ENCODE results near the gene CHMP2A. TPM values are rescaled to one million over a fixed set of nuclear protein-coding genes. Genes with fewer than 3 reads are reported as not detected.
A peak's percentile ranks its signal among the peaks of the same experiment; 100 is the strongest.

CHMP2A gene
- total and polyA plus RNA-seq, 2 of the 8 experiments (the other 6 are each of a cell fraction or from before 2014, with no cell fraction given) = 70.0 to 132 TPM

GRCh38 chr19:58546019-58546530 lies 8.8 kb downstream of the CHMP2A start:
- Histone ChIP-seq H3K9ac (replicated peaks in 1 of 4; ENCODE audit: extremely low read depth in 1 of 4, low read depth in 3 of 4, low read length in 3 of 4) (peak overlapping the region in 3 of 4 experiments; percentile 48 to 96 (median 92); a peak in 5 of 7 replicates), H3K4me2 (ENCODE audit: insufficient read depth in 1 of 2, low read depth in 2 of 2, low read length in 2 of 2) (peak overlapping the region; percentile 92 to 98), H3K36me3 (ENCODE audit: control insufficient read depth in 2 of 4, insufficient read depth in 4 of 4, low read length in 3 of 4) (peaks cover 39 to 60% (median 51%) of the 10 kb centered on the region in 4 experiments), H3K23me2 (ENCODE audit: low read depth, low read length) (peaks cover 13% of the 10 kb centered on the region), H4K91ac (replicated peaks; ENCODE audit: insufficient read length, low read length) (no peak overlapping the region), H3K4ac (replicated peaks; ENCODE audit: insufficient read length, low read depth, low read length) (no peak overlapping the region), H3K14ac (ENCODE audit: insufficient read length) (no peak overlapping the region), H4K20me1 (replicated peaks in 1 of 2; ENCODE audit: control insufficient read depth in 1 of 2, insufficient read depth in 2 of 2, low read length in 2 of 2) (peaks cover 40 to 53% of the 10 kb centered on the region in 2 experiments), H4K5ac (ENCODE audit: insufficient read length, low read depth, low read length) (no peak overlapping the region), H2BK20ac (ENCODE audit: low read length) (no peak overlapping the region), H3K56ac (replicated peaks; ENCODE audit: insufficient read length, low read depth, low read length) (no peak overlapping the region), H3K79me1 (ENCODE audit: low read depth, low read length) (peaks cover 17% of the 10 kb centered on the region), H2BK5ac (ENCODE audit: low read depth, low read length) (peak overlapping the region; percentile 1; the same call in 1 of the 2 replicates), H3K9me3 (ENCODE audit: insufficient read depth in 2 of 2, low read depth in 1 of 2, low read length in 1 of 2) (no peaks in the 10 kb centered on the region), H2AK5ac (ENCODE audit: low read depth, low read length) (no peak overlapping the region), H2BK15ac (ENCODE audit: low read length) (no peak overlapping the region), H4K8ac (ENCODE audit: extremely low read depth, insufficient read depth, low read length) (no peak overlapping the region), H3K18ac (ENCODE audit: extremely low read depth, low read length) (no peak overlapping the region), H3K23ac (ENCODE audit: insufficient read length) (no peak overlapping the region), H2BK12ac (ENCODE audit: low read depth, low read length) (no peak overlapping the region), H3K27ac (ENCODE audit: low read depth, low read length) (no peak overlapping the region), H2BK120ac (replicated peaks; ENCODE audit: low read depth, low read length) (no peak overlapping the region), H3K4me3 (ENCODE audit: extremely low read depth in 1 of 4, insufficient read depth in 2 of 4, low read depth in 3 of 4, low read length in 4 of 4) (peak overlapping the region; percentile 89 to 100 (median 94)), H3K4me1 (replicated peaks in 1 of 4; ENCODE audit: control insufficient read depth in 3 of 4, insufficient read depth in 4 of 4, low read length in 3 of 4) (peaks cover 3 to 10% (median 5%) of the 10 kb centered on the region in 4 experiments; a peak in 6 of 7 replicates), H2AFZ (ENCODE audit: low read length) (no peak overlapping the region), H3K79me2 (ENCODE audit: control insufficient read depth in 1 of 2, insufficient read depth in 2 of 2, low read length in 2 of 2) (peaks cover 28 to 49% of the 10 kb centered on the region in 2 experiments), H3K27me3 (replicated peaks in 1 of 4; ENCODE audit: control insufficient read depth in 3 of 4, extremely low read depth in 1 of 4, insufficient read depth in 3 of 4, low read length in 3 of 4) (peaks cover 0 to 12% (median 6%) of the 10 kb centered on the region in 4 experiments; a peak in 5 of 7 replicates)
- CTCF ChIA-PET (ENCODE audit: partially characterized antibody) = interaction anchor here (1.9 to 3.6 kb wide), 2 partner anchors 8 to 27 kb away, joined by 9 to 21 read pairs; partner anchors contain the start of genes CHMP2A and ZBTB45
- 79% methylated on average over 1 of the region's 1 CpG; no CpG with 5 or more reads in 1 of the 2 experiments for WGBS, 2 experiments (ENCODE audit: extremely low coverage in 1 of 2, insufficient coverage in 1 of 2, insufficient read length in 1 of 2, insufficient replicate concordance in 2 of 2, low coverage in 1 of 2, low lambda C conversion rate in 2 of 2, missing lambda C conversion rate in 1 of 2)
- DNase-seq (ENCODE audit: low read depth in 1 of 2, low spot score in 2 of 2) (no peak), FAIRE-seq (no peak)
- POLR2A ChIA-PET (ENCODE audit: partially characterized antibody) = interaction anchor here (0.9 to 13.8 kb wide), 13 partner anchors 8 to 184 kb away, joined by 3 to 650 read pairs (median 9); partner anchors contain the start of genes CHMP2A, MZF1, SLC27A5 and UBE2M
- TF ChIP-seq USF2 (IDR thresholded peaks at IDR 0.05; ENCODE audit: low read length) = no peak
- no peak for TF ChIP-seq CHD2 (IDR thresholded peaks at IDR 0.05; ENCODE audit: low read length)
- TF ChIP-seq SIN3A (conservative IDR thresholded peaks at IDR 0.05 in 1 of 2, IDR thresholded peaks at IDR 0.05 in 1 of 2; ENCODE audit: low read depth in 1 of 2, low read length in 2 of 2) = no peak
- TF ChIP-seq POLR2AphosphoS5 (IDR thresholded peaks at IDR 0.05; ENCODE audit: low read depth, low read length) = peak; percentile 8; the same call in 1 of the 2 replicates
- no peak for TF ChIP-seq KDM1A (IDR thresholded peaks at IDR 0.05; ENCODE audit: borderline replicate concordance, low read length)
- no peak for TF ChIP-seq RAD21 (IDR thresholded peaks at IDR 0.05 in 1 of 2, conservative IDR thresholded peaks at IDR 0.05 in 1 of 2; ENCODE audit: low read depth in 2 of 2, low read length in 2 of 2)
- TF ChIP-seq CBX5 (IDR thresholded peaks at IDR 0.05; ENCODE audit: low read depth, low read length) = no peak
- TF ChIP-seq MAFK (IDR thresholded peaks at IDR 0.05; ENCODE audit: low read depth, low read length) = no peak

All from H1 (cell line).